Non-pigmented ciliary epithelial cell (primary cell): ENCODE results near the gene ATP1B2.
"Not testable (repeated sequence)": the region's sequence is repeated elsewhere in the genome, so short reads cannot be mapped to it uniquely, and the experiment has no call there.

Source experiments
- DNase-seq: peaks from one replicate; pipeline ENCODE4 v3.0.0-alpha.2; 2010; ENCODE audit warnings: low read depth

Gene ATP1B2

GRCh38 chr17:7634384-7634783 is 16.3 kb upstream of the ATP1B2 start:
- DNase-seq, result no peak

GRCh38 chr17:7636163-7636562 is 14.6 kb upstream of the ATP1B2 start:
- DNase-seq, result no peak

- DNase-seq, result no peak
These were observed 9.9 kb upstream of the ATP1B2 start for GRCh38 chr17:7640783-7641182.

- DNase-seq, result not testable (repeated sequence)
These were observed 9.1 kb upstream of the ATP1B2 start for GRCh38 chr17:7641635-7642034.

- DNase-seq, result no peak
These were observed 6.0 kb upstream of the ATP1B2 start for GRCh38 chr17:7644775-7645174.

GRCh38 chr17:7646457-7646856 is 4.3 kb upstream of the ATP1B2 start:
- no peak for DNase-seq

GRCh38 chr17:7647018-7647417 is 3.7 kb upstream of the ATP1B2 start:
- DNase-seq, result no peak

- no peak for DNase-seq
These were observed 455 bp downstream of the ATP1B2 start for GRCh38 chr17:7651097-7651664.

GRCh38 chr17:7651665-7652387 is 1.1 kb downstream of the ATP1B2 start:
- DNase-seq, result no peak

- DNase-seq, result no peak
These were observed 1.9 kb downstream of the ATP1B2 start for GRCh38 chr17:7652388-7653356.

GRCh38 chr17:7654832-7655540 is 4.3 kb downstream of the ATP1B2 start:
- DNase-seq, result no peak

- no peak for DNase-seq
These were observed 4.8 kb downstream of the ATP1B2 start for GRCh38 chr17:7655541-7655840.

GRCh38 chr17:7656958-7657609 is 6.4 kb downstream of the ATP1B2 start:
- no peak for DNase-seq

GRCh38 chr17:7667656-7668406 is 17.1 kb downstream of the ATP1B2 start:
- DNase-seq, result no peak

- DNase-seq, result no peak
These were observed 17.8 kb downstream of the ATP1B2 start for GRCh38 chr17:7668482-7668881.

- DNase-seq, result no peak
These were observed 22.5 kb downstream of the ATP1B2 start for GRCh38 chr17:7673239-7673638.

GRCh38 chr17:7674934-7675333 is 24.2 kb downstream of the ATP1B2 start:
- DNase-seq, result no peak

- DNase-seq, result no peak
These were observed 25.8 kb downstream of the ATP1B2 start for GRCh38 chr17:7676533-7676932.

- DNase-seq, result no peak
These were observed 26.8 kb downstream of the ATP1B2 start for GRCh38 chr17:7677388-7678067.

GRCh38 chr17:7684851-7685532 is 34.3 kb downstream of the ATP1B2 start:
- DNase-seq, result no peak
